A549 (cell line): ENCODE results near the gene ST6GALNAC2. TPM values are rescaled to one million over a fixed set of nuclear protein-coding genes. Genes with fewer than 3 reads are reported as not detected.

Source experiments
- ATAC-seq, 2 experiments: fragments of 200-7000 bp in 1 of 2; fragments of >200 bp in 1 of 2; cut with Nextera tagmentation in 1 of 2; cut with Tn5 transposase in 1 of 2; 3 replicates each; pipeline versions ENCODE4 v1.8.0 to v1.9.1; 2018 to 2020; ENCODE audit warnings: mild to moderate bottlenecking in 1 of 2, moderate library complexity in 1 of 2
- CTCF ChIA-PET: fragments of 300-600 bp; sonication (Branson Sonifier 250); formaldehyde crosslinking; extraction: SDS; loops from one replicate; lab custom pipeline; 2021; ENCODE audit warnings: antibody characterized with exemption, inconsistent platforms; lab: Yijun Ruan, JAX
- POLR2A ChIA-PET: fragments of 350-600 bp; formaldehyde crosslinking; extraction: SDS; loops from one replicate; lab custom pipeline; 2021; ENCODE audit warnings: antibody characterized with exemption, inconsistent platforms; lab: Yijun Ruan, JAX
- DNase-seq, 2 experiments: peaks; one replicate each; pipeline versions ENCODE4 v3.0.0 to v3.0.0-alpha.2; 2011 to 2016; ENCODE audit warnings: low read depth in 1 of 2, low spot score in 1 of 2
- FAIRE-seq: peaks from 2 replicates; lab custom pipeline; 2011; peaks lifted over from hg19 to GRCh38; lab: Jason Lieb, UNC
- H3K27ac ChIP-seq, 2 experiments: fragments of >200 bp; sonication (Bioruptor Twin); formaldehyde crosslinking; 3 replicates each; pipeline ENCODE4 v1.5.1; 2016 to 2017
- H3K4me1 ChIP-seq: fragments of >200 bp; sonication (Bioruptor Twin); formaldehyde crosslinking; 3 replicates; pipeline ENCODE4 v1.6.1; 2016
- H3K4me2 ChIP-seq: fragments of >200 bp; sonication (Bioruptor Twin); formaldehyde crosslinking; 3 replicates; pipeline ENCODE4 v1.6.1; 2016
- H3K4me3 ChIP-seq: fragments of >200 bp; sonication (Bioruptor Twin); formaldehyde crosslinking; 3 replicates; pipeline ENCODE4 v1.5.1; 2016
- H3K9me3 ChIP-seq: fragments of >200 bp; sonication (Bioruptor Twin); formaldehyde crosslinking; 3 replicates; pipeline ENCODE4 v1.6.1; 2016
- CHD2 ChIP-seq: fragments of 150-350 bp; IDR thresholded peaks from 2 replicates; pipeline ENCODE4 v1.6.1; 2014; ENCODE audit warnings: low read length; ENCODE audit not compliant: partially characterized antibody
- CHD4 ChIP-seq: fragments of 200-600 bp; sonication (generic); IDR thresholded peaks from 2 replicates; pipeline ENCODE4 v1.6.1; 2016; ENCODE audit warnings: antibody characterized with exemption, mild to moderate bottlenecking, borderline replicate concordance
- FOSB ChIP-seq: fragments of 250-450 bp; sonication (Bioruptor Pico); IDR thresholded peaks from 2 replicates; pipeline ENCODE4 v1.5.0; 2020; ENCODE audit warnings: mild to moderate bottlenecking, moderate library complexity
- FOXS1 ChIP-seq: fragments of 250-450 bp; sonication (Bioruptor Pico); IDR thresholded peaks from 2 replicates; pipeline ENCODE4 v1.5.0; 2020; ENCODE audit warnings: mild to moderate bottlenecking, moderate library complexity
- JUN ChIP-seq, 2 experiments: fragments of >200 bp; sonication (Bioruptor Twin); formaldehyde crosslinking; IDR thresholded peaks; 2 replicates in 1 of 2; 3 replicates in 1 of 2; pipeline ENCODE4 v1.6.1; 2016 to 2017
- JUNB ChIP-seq: fragments of >200 bp; sonication (Bioruptor Twin); formaldehyde crosslinking; IDR thresholded peaks from 2 replicates; pipeline ENCODE4 v1.6.1; 2016
- MAZ ChIP-seq: fragments of 150-350 bp; IDR thresholded peaks from 2 replicates; pipeline ENCODE4 v1.6.1; 2014; ENCODE audit warnings: antibody characterized with exemption, low read depth, low read length, borderline replicate concordance
- NPAS2 ChIP-seq: fragments of 250-450 bp; sonication (Bioruptor Pico); IDR thresholded peaks from 2 replicates; pipeline ENCODE4 v1.8.0; 2022; ENCODE audit warnings: mild to moderate bottlenecking, moderate library complexity, borderline replicate concordance
- PHF8 ChIP-seq: fragments of 200-600 bp; sonication (generic); IDR thresholded peaks from 2 replicates; pipeline ENCODE4 v1.6.1; 2016; ENCODE audit warnings: low read depth, mild to moderate bottlenecking, antibody characterized with exemption, moderate library complexity, borderline replicate concordance
- RARB ChIP-seq: fragments of 250-450 bp; sonication (Bioruptor Pico); IDR thresholded peaks from 2 replicates; pipeline ENCODE4 v1.8.0; 2021; ENCODE audit warnings: mild to moderate bottlenecking, moderate library complexity
- RCOR1 ChIP-seq: fragments of 150-350 bp; IDR thresholded peaks from 2 replicates; pipeline ENCODE4 v1.6.1; 2014; ENCODE audit warnings: antibody characterized with exemption, low read length, low read depth
- RNF2 ChIP-seq: fragments of 200-600 bp; sonication (generic); IDR thresholded peaks from 2 replicates; pipeline ENCODE4 v1.6.1; 2016; ENCODE audit warnings: low read depth, mild to moderate bottlenecking, antibody characterized with exemption, moderate library complexity, borderline replicate concordance
- SREBF2 ChIP-seq: fragments of 450-650 bp; IDR thresholded peaks from 2 replicates; pipeline ENCODE4 v1.6.1; 2014; ENCODE audit warnings: mild to moderate bottlenecking, moderate library complexity
- ZFP36 ChIP-seq: fragments of 450-650 bp; IDR thresholded peaks from 2 replicates; pipeline ENCODE4 v1.6.1; 2014; ENCODE audit warnings: borderline replicate concordance; ENCODE audit not compliant: partially characterized antibody
- WGBS: methylation state at CpG from one replicate; pipeline ENCODE4 v1.1.6; 2017; ENCODE audit errors: missing lambda C conversion rate; 5-methylcytosine and 5-hydroxymethylcytosine counted together
- polyA plus RNA-seq, 4 experiments: library from polyadenylated mRNA; depleted of rRNA in 3 of 4; stranded (reverse); fragments of >200 nt; fragmentation: RNase III in 1 of 4; extraction: RNeasy Plus Mini Kit Qiagen cat#74134 plus additional on column Dnase treatment in 1 of 4; gene quantifications; 2 replicates in 3 of 4; 3 replicates in 1 of 4; pipeline ENCODE4 v1.2.3, GENCODE V29; 2011 to 2017
- TF ChIP-seq, protein P1 (sequence below): fragments of 250-450 bp; sonication (Bioruptor Pico); IDR thresholded peaks from 2 replicates; pipeline ENCODE4 v1.5.0; 2020; ENCODE audit warnings: low read depth, mild to moderate bottlenecking, moderate library complexity
- TF ChIP-seq, protein P2 (sequence below): fragments of >200 bp; sonication (Bioruptor Twin); formaldehyde crosslinking; IDR thresholded peaks from 3 replicates; pipeline ENCODE4 v1.6.1; 2016
- TF ChIP-seq, protein P3 (sequence below): fragments of 200-600 bp; sonication (generic); IDR thresholded peaks from 2 replicates; pipeline ENCODE4 v1.6.1; 2016; ENCODE audit warnings: antibody characterized with exemption, mild to moderate bottlenecking, moderate library complexity

Gene ST6GALNAC2
- polyA plus RNA-seq, 2 of the 4 experiments (the other 2 are of a cell fraction), result 0.41 to 0.74 TPM

DNA sequence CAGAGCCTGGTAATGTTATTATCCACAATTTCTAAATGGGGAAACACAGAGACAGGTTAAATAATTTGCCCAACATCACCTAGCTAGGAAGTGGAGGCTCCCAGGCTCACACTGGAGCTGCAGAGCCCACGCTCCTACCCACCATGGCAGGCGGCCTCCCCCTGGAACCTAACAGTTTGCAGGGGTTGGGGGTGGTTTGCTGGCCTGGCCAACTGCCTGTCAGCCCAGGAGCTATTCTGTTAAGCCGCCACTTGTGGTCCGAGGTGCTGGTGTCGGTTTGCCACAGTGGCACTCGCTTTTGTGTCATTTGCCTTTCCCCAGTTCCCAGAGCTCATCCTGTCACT is 42.2 kb downstream of the ST6GALNAC2 start:
- FAIRE-seq (no peak), DNase-seq (no peak), ATAC-seq (no peak)
- Histone ChIP-seq H3K27ac (no peak overlapping the region), H3K4me3 (no peak overlapping the region), H3K4me1 (peaks cover 24% of the 10 kb centered on the region), H3K9me3 (no peaks in the 10 kb centered on the region), H3K4me2 (no peak overlapping the region)
- POLR2A ChIA-PET, result interaction anchor here (1.0 kb wide), 1 partner anchor 14 kb away, joined by 4 read pairs; no protein-coding TSS in a partner anchor
- WGBS, result 77% methylated on average over 6 of the region's 6 CpGs
- CTCF ChIA-PET, result interaction anchor here (0.7 to 17.7 kb wide), 10 partner anchors 7 to 154 kb away, joined by 3 to 362 read pairs (median 10); partner anchors contain the start of gene CYGB
- TF ChIP-seq FOSB (CRISPR knock-in tag) (no peak), PHF8 (no peak), RCOR1 (no peak), NPAS2 (CRISPR knock-in tag) (no peak), JUNB (no peak), RARB (no peak), JUN (IDR thresholded peaks at IDR 0.05) (no peak), MAZ (no peak), CHD4 (no peak)
- TF ChIP-seq, protein P1, sequence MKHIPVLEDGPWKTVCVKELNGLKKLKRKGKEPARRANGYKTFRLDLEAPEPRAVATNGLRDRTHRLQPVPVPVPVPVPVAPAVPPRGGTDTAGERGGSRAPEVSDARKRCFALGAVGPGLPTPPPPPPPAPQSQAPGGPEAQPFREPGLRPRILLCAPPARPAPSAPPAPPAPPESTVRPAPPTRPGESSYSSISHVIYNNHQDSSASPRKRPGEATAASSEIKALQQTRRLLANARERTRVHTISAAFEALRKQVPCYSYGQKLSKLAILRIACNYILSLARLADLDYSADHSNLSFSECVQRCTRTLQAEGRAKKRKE (CRISPR knock-in tag), result no peak
- TF ChIP-seq, protein P2, sequence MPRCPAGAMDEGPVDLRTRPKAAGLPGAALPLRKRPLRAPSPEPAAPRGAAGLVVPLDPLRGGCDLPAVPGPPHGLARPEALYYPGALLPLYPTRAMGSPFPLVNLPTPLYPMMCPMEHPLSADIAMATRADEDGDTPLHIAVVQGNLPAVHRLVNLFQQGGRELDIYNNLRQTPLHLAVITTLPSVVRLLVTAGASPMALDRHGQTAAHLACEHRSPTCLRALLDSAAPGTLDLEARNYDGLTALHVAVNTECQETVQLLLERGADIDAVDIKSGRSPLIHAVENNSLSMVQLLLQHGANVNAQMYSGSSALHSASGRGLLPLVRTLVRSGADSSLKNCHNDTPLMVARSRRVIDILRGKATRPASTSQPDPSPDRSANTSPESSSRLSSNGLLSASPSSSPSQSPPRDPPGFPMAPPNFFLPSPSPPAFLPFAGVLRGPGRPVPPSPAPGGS, result no peak
- TF ChIP-seq, all 56 proteins: peak for 0

DNA sequence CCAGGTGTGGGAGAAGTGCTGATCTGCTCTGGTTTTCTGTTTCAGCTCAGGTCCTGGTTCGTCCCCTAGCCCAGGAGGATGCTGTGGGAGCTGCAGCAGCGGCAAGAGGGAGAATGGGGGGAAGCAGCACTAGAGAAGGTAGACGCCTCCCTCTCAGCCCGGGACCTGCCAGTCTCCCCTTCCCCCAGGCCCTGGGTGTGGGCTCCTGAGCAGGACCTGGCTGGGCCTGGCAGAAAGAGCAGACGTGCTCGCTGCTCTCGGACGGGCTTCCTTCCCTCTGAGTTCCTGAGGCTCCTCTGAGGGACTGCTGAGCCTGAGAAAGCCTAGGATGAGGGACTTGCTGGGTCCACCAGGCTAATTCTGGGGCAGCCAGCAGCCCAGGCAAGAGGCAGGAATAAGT is 42.7 kb downstream of the ST6GALNAC2 start:
- POLR2A ChIA-PET, result interaction anchor here (1.0 kb wide), 1 partner anchor 14 kb away, joined by 4 read pairs; no protein-coding TSS in a partner anchor
- Histone ChIP-seq H3K4me1 (peaks cover 24% of the 10 kb centered on the region), H3K9me3 (no peaks in the 10 kb centered on the region), H3K27ac (no peak overlapping the region)
- DNase-seq (no peak), FAIRE-seq (no peak)
- TF ChIP-seq CHD4 (no peak), FOXS1 (CRISPR knock-in tag) (no peak), SREBF2 (no peak), RNF2 (no peak), ZFP36 (no peak), JUNB (no peak), RARB (no peak), CHD2 (no peak), PHF8 (no peak)
- TF ChIP-seq, protein P2, result no peak
- TF ChIP-seq, protein P3, sequence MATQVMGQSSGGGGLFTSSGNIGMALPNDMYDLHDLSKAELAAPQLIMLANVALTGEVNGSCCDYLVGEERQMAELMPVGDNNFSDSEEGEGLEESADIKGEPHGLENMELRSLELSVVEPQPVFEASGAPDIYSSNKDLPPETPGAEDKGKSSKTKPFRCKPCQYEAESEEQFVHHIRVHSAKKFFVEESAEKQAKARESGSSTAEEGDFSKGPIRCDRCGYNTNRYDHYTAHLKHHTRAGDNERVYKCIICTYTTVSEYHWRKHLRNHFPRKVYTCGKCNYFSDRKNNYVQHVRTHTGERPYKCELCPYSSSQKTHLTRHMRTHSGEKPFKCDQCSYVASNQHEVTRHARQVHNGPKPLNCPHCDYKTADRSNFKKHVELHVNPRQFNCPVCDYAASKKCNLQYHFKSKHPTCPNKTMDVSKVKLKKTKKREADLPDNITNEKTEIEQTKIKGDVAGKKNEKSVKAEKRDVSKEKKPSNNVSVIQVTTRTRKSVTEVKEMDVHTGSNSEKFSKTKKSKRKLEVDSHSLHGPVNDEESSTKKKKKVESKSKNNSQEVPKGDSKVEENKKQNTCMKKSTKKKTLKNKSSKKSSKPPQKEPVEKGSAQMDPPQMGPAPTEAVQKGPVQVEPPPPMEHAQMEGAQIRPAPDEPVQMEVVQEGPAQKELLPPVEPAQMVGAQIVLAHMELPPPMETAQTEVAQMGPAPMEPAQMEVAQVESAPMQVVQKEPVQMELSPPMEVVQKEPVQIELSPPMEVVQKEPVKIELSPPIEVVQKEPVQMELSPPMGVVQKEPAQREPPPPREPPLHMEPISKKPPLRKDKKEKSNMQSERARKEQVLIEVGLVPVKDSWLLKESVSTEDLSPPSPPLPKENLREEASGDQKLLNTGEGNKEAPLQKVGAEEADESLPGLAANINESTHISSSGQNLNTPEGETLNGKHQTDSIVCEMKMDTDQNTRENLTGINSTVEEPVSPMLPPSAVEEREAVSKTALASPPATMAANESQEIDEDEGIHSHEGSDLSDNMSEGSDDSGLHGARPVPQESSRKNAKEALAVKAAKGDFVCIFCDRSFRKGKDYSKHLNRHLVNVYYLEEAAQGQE, result no peak
- TF ChIP-seq, all 56 proteins: peak for 0
- no peak for ATAC-seq
- WGBS, result 76% methylated on average over 8 of the region's 8 CpGs
- CTCF ChIA-PET, result interaction anchor here (0.7 to 17.7 kb wide), 9 partner anchors 9 to 184 kb away, joined by 3 to 362 read pairs (median 7); no protein-coding TSS in a partner anchor
- Histone ChIP-seq H3K4me3 (no peak overlapping the region), H3K4me2 (no peak overlapping the region)
